Measurements from ENCODE around the gene KRT6C. TPM values are rescaled to one million over a fixed set of nuclear protein-coding genes. Genes with fewer than 3 reads are reported as not detected.

The KRT6C gene
- total RNA-seq, 1 experiment from 2014 or later = not detected

GRCh38 chr12:52418576-52419110 lies 55.0 kb downstream of the KRT6C start:
- CTCF ChIA-PET = interaction anchor here (0.7 kb wide), 1 partner anchor 15 kb away, joined by 3 read pairs; no protein-coding TSS in a partner anchor
- no TSS peak for BruUV-seq (replicated peaks)
- Mint-ChIP-seq H3K27ac (ENCODE audit: unreplicated experiment) (no peak overlapping the region), H3K4me3 (ENCODE audit: low read depth, unreplicated experiment) (no peak overlapping the region), H3K9me3 (ENCODE audit: low read depth, unreplicated experiment) (no peaks in the 10 kb centered on the region), H3K27me3 (ENCODE audit: unreplicated experiment) (peaks cover 56% of the 10 kb centered on the region), H3K36me3 (ENCODE audit: insufficient read depth, unreplicated experiment) (no peaks in the 10 kb centered on the region), H3K4me1 (ENCODE audit: low read depth, unreplicated experiment) (no peaks in the 10 kb centered on the region)
- no peak for DNase-seq
- TF ChIP-seq CTCF (IDR thresholded peaks at IDR 0.05; ENCODE audit: unreplicated experiment) = no peak
- intact Hi-C loops (cut with micrococcal nuclease; ENCODE audit: unreplicated experiment) = no loop called here

Other genes starting within 250 kb of the KRT6C start
- gene KRT7, start 240.6 kb downstream of the KRT6C start, total RNA-seq (2022) = 2,370 and 2,828 TPM in 2 replicates
- 2.6 and 3.6 TPM in 2 replicates for gene KRT86, start 199.2 kb downstream of the KRT6C start, total RNA-seq (2022)
- gene KRT81, start 182.3 kb downstream of the KRT6C start, total RNA-seq (2022) = 0.28 and 0.61 TPM in 2 replicates
- not detected in 2 replicates for gene KRT83, start 152.4 kb downstream of the KRT6C start, total RNA-seq (2022)
- gene KRT85, start 106.3 kb downstream of the KRT6C start, total RNA-seq (2022) = not detected in 2 replicates
- not detected in 2 replicates for gene KRT84, start 88.2 kb downstream of the KRT6C start, total RNA-seq (2022)
- not detected in 2 replicates for gene KRT82, start 67.5 kb downstream of the KRT6C start, total RNA-seq (2022)
- not detected in 2 replicates for gene KRT75, start 39.4 kb downstream of the KRT6C start, total RNA-seq (2022)
- 2.2 and 5.6 TPM in 2 replicates for gene KRT6B, start 21.7 kb downstream of the KRT6C start, total RNA-seq (2022)
- 0.24 TPM in 1 of 2 replicates, not detected in the other for gene KRT6A, start 19.5 kb upstream of the KRT6C start, total RNA-seq (2022)
- 0.32 and 1.3 TPM in 2 replicates for gene KRT5, start 46.6 kb upstream of the KRT6C start, total RNA-seq (2022)
- not detected in 2 replicates for gene KRT71, start 79.3 kb upstream of the KRT6C start, total RNA-seq (2022)
- not detected in 2 replicates for gene KRT74, start 100.0 kb upstream of the KRT6C start, total RNA-seq (2022)
- gene KRT72, start 127.7 kb upstream of the KRT6C start, total RNA-seq (2022) = not detected in 2 replicates
- not detected in 2 replicates for gene KRT73, start 144.8 kb upstream of the KRT6C start, total RNA-seq (2022)
- not detected in 2 replicates for gene KRT2, start 178.4 kb upstream of the KRT6C start, total RNA-seq (2022)
- not detected in 2 replicates for gene KRT1, start 206.6 kb upstream of the KRT6C start, total RNA-seq (2022)
- not detected in 2 replicates for gene KRT77, start 229.7 kb upstream of the KRT6C start, total RNA-seq (2022)

All from Calu3 (cell line).